ENCODE results near the gene LEAP2. TPM values are rescaled to one million over a fixed set of nuclear protein-coding genes. Genes with fewer than 3 reads are reported as not detected.

Gene LEAP2
- total RNA-seq, 4 donors from 2014 or later: 0.88 to 3.4 (median 1.1) TPM; not detected in 1

GRCh38 chr5:132877938-132878337 lies 4.5 kb downstream of the LEAP2 start:
- no peaks in the 10 kb centered on the region for H3K27me3 ChIP-seq
- H3K4me1 ChIP-seq: no peaks in the 10 kb centered on the region
- H3K36me3 ChIP-seq: no peaks in the 10 kb centered on the region
- TF ChIP-seq POLR2A (IDR thresholded peaks at IDR 0.05): no peak
- TF ChIP-seq CTCF (IDR thresholded peaks at IDR 0.05): no peak
- no peak overlapping the region for H3K27ac ChIP-seq
- intact Hi-C loops (cut with DNase I; ENCODE audit: low total_unique reads): no loop called here
- H3K4me3 ChIP-seq: no peak overlapping the region
- H3K9me3 ChIP-seq: no peaks in the 10 kb centered on the region
- no peak for DNase-seq

DNA sequence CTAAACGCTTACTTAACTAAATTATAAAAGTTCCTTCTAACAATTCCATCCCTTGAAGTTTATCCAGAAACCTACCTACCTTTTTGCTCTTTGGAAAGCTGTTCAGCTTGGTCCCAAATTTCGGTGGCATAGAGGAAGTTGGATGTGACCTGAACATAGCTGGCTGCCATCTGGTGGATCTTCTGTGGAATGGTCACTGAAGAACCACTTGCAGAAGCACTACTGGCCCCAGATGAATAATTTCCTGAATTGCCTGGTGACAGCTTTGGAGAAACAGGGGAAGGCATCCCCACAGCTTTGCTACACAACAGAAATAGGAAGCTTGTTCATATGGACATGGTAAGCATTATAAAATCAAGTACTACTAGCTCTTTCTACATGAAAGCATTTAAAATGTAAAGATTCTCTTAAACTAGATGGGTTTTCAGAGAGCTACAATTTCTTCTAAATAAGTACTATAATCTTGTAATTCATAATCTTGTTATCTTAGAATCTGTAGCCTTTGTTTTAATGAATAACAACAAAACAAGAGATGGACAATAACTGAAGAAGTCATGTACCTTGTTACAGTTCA lies 9.9 kb downstream of the LEAP2 start:
- H3K36me3 ChIP-seq: no peaks in the 10 kb centered on the region
- no peaks in the 10 kb centered on the region for H3K9me3 ChIP-seq
- intact Hi-C loops (cut with DNase I; ENCODE audit: low total_unique reads): loop anchor here (10.0 kb wide), 1 partner anchor 59 kb away; no protein-coding TSS in a partner anchor
- H3K4me3 ChIP-seq: no peak overlapping the region
- H3K27me3 ChIP-seq: no peaks in the 10 kb centered on the region
- no peak overlapping the region for H3K27ac ChIP-seq
- H3K4me1 ChIP-seq: no peaks in the 10 kb centered on the region
- TF ChIP-seq CTCF (IDR thresholded peaks at IDR 0.05) (peak; percentile 37 to 70 (median 60)), POLR2A (IDR thresholded peaks at IDR 0.05) (no peak)
- peak in 1 of 2 donors; percentile 45 for DNase-seq

DNA sequence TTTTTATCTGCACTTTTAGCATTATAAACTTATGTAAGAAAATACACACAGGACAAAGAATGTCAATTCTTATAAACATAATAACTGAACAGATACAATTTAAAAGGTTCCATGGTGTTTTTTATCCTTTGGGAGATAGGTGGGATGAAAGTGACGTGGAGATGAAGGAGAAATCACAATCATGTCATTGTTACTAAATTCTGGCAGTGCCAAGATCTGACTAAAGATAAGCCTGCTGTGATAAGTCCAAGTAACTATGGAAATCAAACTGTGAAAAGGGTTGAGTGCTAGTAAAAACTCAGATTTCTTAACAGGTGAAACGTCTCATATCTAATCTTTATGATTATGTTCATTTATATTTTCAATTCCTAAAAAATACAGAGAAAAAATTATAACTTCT lies 11.1 kb downstream of the LEAP2 start:
- TF ChIP-seq CTCF (IDR thresholded peaks at IDR 0.05): no peak
- TF ChIP-seq POLR2A (IDR thresholded peaks at IDR 0.05): no peak
- H3K27me3 ChIP-seq: no peaks in the 10 kb centered on the region
- no peaks in the 10 kb centered on the region for H3K4me1 ChIP-seq
- intact Hi-C loops (cut with DNase I; ENCODE audit: low total_unique reads): loop anchor here (10.0 kb wide), 1 partner anchor 60 kb away; no protein-coding TSS in a partner anchor
- H3K27ac ChIP-seq: peak overlapping the region in 1 of 2 donors; percentile 2
- no peaks in the 10 kb centered on the region for H3K9me3 ChIP-seq
- DNase-seq: no peak
- no peaks in the 10 kb centered on the region for H3K36me3 ChIP-seq
- H3K4me3 ChIP-seq: no peak overlapping the region

DNA sequence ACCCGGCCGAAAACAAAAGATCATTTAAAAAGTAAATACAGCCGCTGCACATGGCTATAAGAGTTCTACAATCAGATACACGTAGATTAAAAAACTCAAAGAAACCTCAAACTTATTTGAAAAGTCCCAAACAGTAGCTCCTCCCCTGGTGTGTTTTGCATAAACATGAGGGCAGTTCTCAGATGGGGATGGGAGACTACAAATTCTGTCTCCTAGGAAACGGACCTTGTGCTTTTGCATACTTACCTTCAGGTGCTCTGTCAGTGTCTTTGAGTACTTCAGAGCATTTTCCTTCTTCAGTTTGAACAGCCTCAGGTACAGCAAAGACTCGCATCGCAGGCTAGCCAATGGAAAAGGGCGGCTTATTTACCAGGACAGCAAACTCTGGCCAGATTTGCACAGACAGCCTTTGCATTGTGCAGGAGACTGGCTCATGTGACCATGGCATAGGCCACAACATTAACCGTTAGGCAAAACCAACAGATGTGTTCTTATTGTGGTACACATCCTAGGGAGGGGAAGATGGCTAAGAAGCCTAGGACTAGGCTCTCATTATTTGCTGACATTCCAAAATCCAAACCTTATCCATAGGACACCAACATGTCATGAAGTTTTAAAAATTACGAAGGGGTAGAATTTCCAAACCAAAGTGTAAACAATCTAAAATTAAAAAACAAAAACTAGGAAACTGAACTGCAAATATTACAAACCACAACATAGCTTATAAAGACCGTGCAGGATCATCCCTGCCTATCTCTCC lies 12.8 kb downstream of the LEAP2 start:
- Histone ChIP-seq H3K9me3 (no peaks in the 10 kb centered on the region), H3K27ac (no peak overlapping the region), H3K36me3 (no peaks in the 10 kb centered on the region), H3K4me1 (no peaks in the 10 kb centered on the region), H3K27me3 (no peaks in the 10 kb centered on the region), H3K4me3 (no peak overlapping the region)
- intact Hi-C loops (cut with DNase I; ENCODE audit: low total_unique reads): loop anchor here (10.0 kb wide), 1 partner anchor 61 kb away; no protein-coding TSS in a partner anchor
- no peak for DNase-seq
- TF ChIP-seq CTCF (IDR thresholded peaks at IDR 0.05) (no peak), POLR2A (IDR thresholded peaks at IDR 0.05) (no peak)

GRCh38 chr5:132887283-132887682 lies 13.8 kb downstream of the LEAP2 start:
- Histone ChIP-seq H3K27me3 (no peaks in the 10 kb centered on the region), H3K9me3 (no peaks in the 10 kb centered on the region), H3K36me3 (no peaks in the 10 kb centered on the region), H3K4me3 (no peak overlapping the region), H3K4me1 (no peaks in the 10 kb centered on the region), H3K27ac (no peak overlapping the region)
- intact Hi-C loops (cut with DNase I; ENCODE audit: low total_unique reads): loop anchor here (10.0 kb wide), 1 partner anchor 62 kb away; no protein-coding TSS in a partner anchor
- no peak for DNase-seq
- TF ChIP-seq CTCF (IDR thresholded peaks at IDR 0.05): no peak
- TF ChIP-seq POLR2A (IDR thresholded peaks at IDR 0.05): no peak
